SU-DHL-6 (cell line): Measurements from ENCODE around the gene RCCD1.

Experiments
- EZH2phosphoT487 ChIP-seq: fragments of 200-600 bp; sonication (generic), shearing (Covaris generic); conservative IDR thresholded peaks from 2 replicates; pipeline ENCODE4 v1.6.1; 2018; ENCODE audit warnings: mild to moderate bottlenecking, antibody characterized with exemption, low read length, moderate library complexity, mixed read lengths
- TF ChIP-seq, protein P1 (sequence below): fragments of 200-600 bp; sonication (generic); IDR thresholded peaks from one replicate; pipeline ENCODE4 v1.5.1; 2017; ENCODE audit warnings: antibody characterized with exemption, mild to moderate bottlenecking, low read length, moderate library complexity; ENCODE audit not compliant: insufficient read depth, poor library complexity, severe bottlenecking

GRCh38 chr15:90955624-90956273 is 1.1 kb downstream of the RCCD1 start:
- TF ChIP-seq, protein P1, sequence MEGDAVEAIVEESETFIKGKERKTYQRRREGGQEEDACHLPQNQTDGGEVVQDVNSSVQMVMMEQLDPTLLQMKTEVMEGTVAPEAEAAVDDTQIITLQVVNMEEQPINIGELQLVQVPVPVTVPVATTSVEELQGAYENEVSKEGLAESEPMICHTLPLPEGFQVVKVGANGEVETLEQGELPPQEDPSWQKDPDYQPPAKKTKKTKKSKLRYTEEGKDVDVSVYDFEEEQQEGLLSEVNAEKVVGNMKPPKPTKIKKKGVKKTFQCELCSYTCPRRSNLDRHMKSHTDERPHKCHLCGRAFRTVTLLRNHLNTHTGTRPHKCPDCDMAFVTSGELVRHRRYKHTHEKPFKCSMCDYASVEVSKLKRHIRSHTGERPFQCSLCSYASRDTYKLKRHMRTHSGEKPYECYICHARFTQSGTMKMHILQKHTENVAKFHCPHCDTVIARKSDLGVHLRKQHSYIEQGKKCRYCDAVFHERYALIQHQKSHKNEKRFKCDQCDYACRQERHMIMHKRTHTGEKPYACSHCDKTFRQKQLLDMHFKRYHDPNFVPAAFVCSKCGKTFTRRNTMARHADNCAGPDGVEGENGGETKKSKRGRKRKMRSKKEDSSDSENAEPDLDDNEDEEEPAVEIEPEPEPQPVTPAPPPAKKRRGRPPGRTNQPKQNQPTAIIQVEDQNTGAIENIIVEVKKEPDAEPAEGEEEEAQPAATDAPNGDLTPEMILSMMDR = no peak
- no peak for TF ChIP-seq EZH2phosphoT487
